ENCODE data around the gene HOXB6.

The HOXB6 gene

GRCh38 chr17:48644159-48644558 is 39.4 kb upstream of the HOXB6 start:
- no peak for ATAC-seq
- TF ChIP-seq OSR1 (CRISPR knock-in tag; IDR thresholded peaks at IDR 0.05) = no peak
- no peak for TF ChIP-seq ARNTL (CRISPR knock-in tag; IDR thresholded peaks at IDR 0.05; ENCODE audit: borderline replicate concordance, low read depth)
- TF ChIP-seq ZNF565 (CRISPR knock-in tag; conservative IDR thresholded peaks at IDR 0.05; ENCODE audit: low read depth) = no peak
- TF ChIP-seq CSRNP3 (CRISPR knock-in tag; IDR thresholded peaks at IDR 0.05) = no peak
- TF ChIP-seq RARB (CRISPR knock-in tag; IDR thresholded peaks at IDR 0.05) = no peak
- no peak for TF ChIP-seq ISL1 (CRISPR knock-in tag; IDR thresholded peaks at IDR 0.05)
- TF ChIP-seq ZC3H10 (CRISPR knock-in tag; IDR thresholded peaks at IDR 0.05) = no peak
- TF ChIP-seq BACH2 (CRISPR knock-in tag; IDR thresholded peaks at IDR 0.05; ENCODE audit: borderline replicate concordance) = no peak
- no peak for TF ChIP-seq TOX (CRISPR knock-in tag; IDR thresholded peaks at IDR 0.05; ENCODE audit: borderline replicate concordance)
- no peak for TF ChIP-seq ZFP30 (CRISPR knock-in tag; IDR thresholded peaks at IDR 0.05)
- TF ChIP-seq TCF4 (CRISPR knock-in tag; IDR thresholded peaks at IDR 0.05; ENCODE audit: borderline replicate concordance) = no peak
- TF ChIP-seq PPARA (CRISPR knock-in tag; IDR thresholded peaks at IDR 0.05; ENCODE audit: borderline replicate concordance) = no peak
- TF ChIP-seq PATZ1 (CRISPR knock-in tag; IDR thresholded peaks at IDR 0.05; ENCODE audit: borderline replicate concordance) = no peak
- TF ChIP-seq CSDC2 (CRISPR knock-in tag; IDR thresholded peaks at IDR 0.05) = no peak
- TF ChIP-seq ZNF70 (CRISPR knock-in tag; IDR thresholded peaks at IDR 0.05) = no peak
- no peak for TF ChIP-seq GLIS3 (CRISPR knock-in tag; IDR thresholded peaks at IDR 0.05)

GRCh38 chr17:48643697-48644012 is 38.9 kb upstream of the HOXB6 start:
- ATAC-seq = no peak
- TF ChIP-seq, protein P1, sequence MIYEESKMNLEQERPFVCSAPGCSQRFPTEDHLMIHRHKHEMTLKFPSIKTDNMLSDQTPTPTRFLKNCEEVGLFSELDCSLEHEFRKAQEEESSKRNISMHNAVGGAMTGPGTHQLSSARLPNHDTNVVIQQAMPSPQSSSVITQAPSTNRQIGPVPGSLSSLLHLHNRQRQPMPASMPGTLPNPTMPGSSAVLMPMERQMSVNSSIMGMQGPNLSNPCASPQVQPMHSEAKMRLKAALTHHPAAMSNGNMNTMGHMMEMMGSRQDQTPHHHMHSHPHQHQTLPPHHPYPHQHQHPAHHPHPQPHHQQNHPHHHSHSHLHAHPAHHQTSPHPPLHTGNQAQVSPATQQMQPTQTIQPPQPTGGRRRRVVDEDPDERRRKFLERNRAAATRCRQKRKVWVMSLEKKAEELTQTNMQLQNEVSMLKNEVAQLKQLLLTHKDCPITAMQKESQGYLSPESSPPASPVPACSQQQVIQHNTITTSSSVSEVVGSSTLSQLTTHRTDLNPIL (CRISPR knock-in tag; IDR thresholded peaks at IDR 0.05; ENCODE audit: low read depth) = no peak
- no peak for TF ChIP-seq ZNF70 (CRISPR knock-in tag; IDR thresholded peaks at IDR 0.05)
- TF ChIP-seq ESRRG (CRISPR knock-in tag; IDR thresholded peaks at IDR 0.05) = no peak
- TF ChIP-seq PPARA (CRISPR knock-in tag; IDR thresholded peaks at IDR 0.05; ENCODE audit: borderline replicate concordance) = no peak
- TF ChIP-seq TCF4 (CRISPR knock-in tag; IDR thresholded peaks at IDR 0.05; ENCODE audit: borderline replicate concordance) = no peak
- no peak for TF ChIP-seq TOX (CRISPR knock-in tag; IDR thresholded peaks at IDR 0.05; ENCODE audit: borderline replicate concordance)
- TF ChIP-seq TSHZ2 (CRISPR knock-in tag; IDR thresholded peaks at IDR 0.05) = no peak
- TF ChIP-seq ARNTL (CRISPR knock-in tag; IDR thresholded peaks at IDR 0.05; ENCODE audit: borderline replicate concordance, low read depth) = no peak
- no peak for TF ChIP-seq ISL1 (CRISPR knock-in tag; IDR thresholded peaks at IDR 0.05)
- no peak for TF ChIP-seq CSDC2 (CRISPR knock-in tag; IDR thresholded peaks at IDR 0.05)
- no peak for TF ChIP-seq BACH2 (CRISPR knock-in tag; IDR thresholded peaks at IDR 0.05; ENCODE audit: borderline replicate concordance)
- no peak for TF ChIP-seq POU6F1 (CRISPR knock-in tag; IDR thresholded peaks at IDR 0.05; ENCODE audit: borderline replicate concordance, low read depth)
- no peak for TF ChIP-seq SNAI2 (CRISPR knock-in tag; IDR thresholded peaks at IDR 0.05)
- no peak for TF ChIP-seq ZC3H10 (CRISPR knock-in tag; IDR thresholded peaks at IDR 0.05)
- TF ChIP-seq RARB (CRISPR knock-in tag; IDR thresholded peaks at IDR 0.05) = no peak
- no peak for TF ChIP-seq ZNF8 (CRISPR knock-in tag; IDR thresholded peaks at IDR 0.05)
- TF ChIP-seq PATZ1 (CRISPR knock-in tag; IDR thresholded peaks at IDR 0.05; ENCODE audit: borderline replicate concordance) = no peak

Measured in SK-N-SH treated with all-trans-retinoic acid at 6 μM for 48 hours (cell line).